LNCaP clone FGC (cell line): ENCODE data around the gene FXYD4.

Experiments
- DNase-seq: peaks from one replicate; pipeline ENCODE4 v3.0.0-alpha.2; 2011; ENCODE audit warnings: low read depth
- H3K4me3 ChIP-seq: 2 replicates; pipeline ENCODE4 v1.5.1; 2011; ENCODE audit warnings: mild to moderate bottlenecking, low read depth, low read length, control low read depth
- CTCF ChIP-seq: IDR thresholded peaks from 2 replicates; pipeline ENCODE4 v1.5.1; 2012; ENCODE audit warnings: mild to moderate bottlenecking; ENCODE audit not compliant: control insufficient read depth, insufficient read depth; ENCODE audit errors: extremely low read depth

The FXYD4 gene

DNA sequence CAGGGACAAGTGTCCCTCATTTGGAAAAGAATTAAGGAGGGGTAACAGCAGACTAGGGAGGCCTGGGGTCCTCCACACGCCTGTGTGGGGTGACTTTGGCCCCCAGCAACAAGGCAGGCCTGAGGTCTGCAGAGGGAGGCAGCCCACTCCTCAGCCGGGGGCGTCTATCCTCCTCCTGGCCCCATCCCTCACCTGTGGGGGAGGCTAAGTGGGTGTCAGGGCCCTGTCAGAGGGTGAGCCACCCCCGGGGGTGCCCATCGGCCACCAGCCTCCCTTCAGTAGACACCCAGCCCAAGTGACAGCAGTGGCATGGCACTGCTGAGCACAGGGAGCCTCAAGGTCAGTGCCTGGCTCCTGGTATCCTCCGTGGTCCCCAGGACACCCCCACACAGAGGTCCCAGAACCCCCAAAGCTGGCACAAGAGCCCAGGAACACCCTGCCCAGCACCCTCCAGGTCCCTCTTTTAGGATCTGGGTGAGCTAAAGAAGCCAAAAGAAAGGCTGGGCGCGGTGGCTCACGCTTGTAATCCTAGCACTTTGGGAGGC, 693 bp upstream of the FXYD4 start:
- no peak for TF ChIP-seq CTCF
- no peak for DNase-seq
- no peak overlapping the region for H3K4me3 ChIP-seq

- DNase-seq, result no peak
- TF ChIP-seq CTCF, result no peak
Measured at GRCh38 chr10:43372765-43373361, 1.4 kb downstream of the FXYD4 start.

GRCh38 chr10:43373461-43373860, 2.0 kb downstream of the FXYD4 start:
- no peak for DNase-seq
- no peak overlapping the region for H3K4me3 ChIP-seq
- TF ChIP-seq CTCF, result no peak

More at GRCh38 chr10:43372765-43373361, 1.4 kb downstream of the FXYD4 start:
- no peak overlapping the region for H3K4me3 ChIP-seq

DNA sequence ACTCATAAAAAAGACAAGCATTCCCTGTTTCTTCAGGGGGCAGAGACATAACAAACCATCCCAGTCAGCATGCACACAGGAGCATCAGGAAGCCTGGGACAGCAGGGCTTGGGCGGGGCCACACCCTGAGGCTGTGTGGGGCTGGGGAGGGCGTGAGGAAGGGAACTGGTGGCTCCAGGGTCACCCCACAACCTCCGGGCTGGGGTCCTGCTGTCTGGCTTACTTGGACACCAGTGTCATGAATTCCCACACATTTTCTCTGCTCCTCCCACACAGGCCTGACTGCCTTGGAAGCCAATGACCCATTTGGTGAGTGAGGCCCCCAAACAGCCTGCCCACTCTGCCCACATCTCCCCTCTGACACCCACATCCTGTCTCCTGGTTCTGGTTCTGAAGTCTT, 2.8 kb downstream of the FXYD4 start:
- no peak for TF ChIP-seq CTCF
- DNase-seq, result no peak
- H3K4me3 ChIP-seq, result no peak overlapping the region

- TF ChIP-seq CTCF, result no peak
- DNase-seq, result no peak
- no peak overlapping the region for H3K4me3 ChIP-seq
Measured at GRCh38 chr10:43375401-43376020, 4.1 kb downstream of the FXYD4 start.

GRCh38 chr10:43376046-43376635, 4.7 kb downstream of the FXYD4 start:
- no peak for TF ChIP-seq CTCF
- DNase-seq, result no peak
- H3K4me3 ChIP-seq, result no peak overlapping the region
